ENCODE measurements around the gene ROGDI. TPM values are rescaled to one million over a fixed set of nuclear protein-coding genes. Genes with fewer than 3 reads are reported as not detected.
A peak's percentile ranks its signal among the peaks of the same experiment; 100 is the strongest.

Gene ROGDI
- total and polyA plus RNA-seq, 9 of the 15 experiments (the other 6 are each of a cell fraction or from before 2014, with no cell fraction given) = 0.97 to 37.3 (median 16.5) TPM

GRCh38 chr16:4801051-4801961, 1.1 kb downstream of the ROGDI start:
- POLR2A ChIA-PET = interaction anchor here (0.6 to 1.8 kb wide), 3 partner anchors 14 to 34 kb away, joined by 3 to 4 read pairs (median 4); partner anchors contain the start of gene ZNF500
- Histone ChIP-seq H3K9me3 (replicated peaks; ENCODE audit: control insufficient read depth, insufficient read depth, low read depth, low read length) (no peaks in the 10 kb centered on the region), H3K9ac (ENCODE audit: insufficient read depth in 1 of 2, low read depth in 2 of 2, low read length in 2 of 2) (peak overlapping the region; percentile 67 to 89), H3K27me3 (ENCODE audit: control insufficient read depth in 2 of 2, insufficient read depth in 2 of 2, low read length in 2 of 2) (no peaks in the 10 kb centered on the region), H3K79me2 (ENCODE audit: control insufficient read depth, insufficient read depth, low read length) (peaks cover 6% of the 10 kb centered on the region; the same call in 2 of the 3 replicates), H4K20me1 (replicated peaks; ENCODE audit: control insufficient read depth, insufficient read depth, low read length) (no peaks in the 10 kb centered on the region; the same call in 1 of the 2 replicates), H2AFZ (ENCODE audit: low read depth, low read length) (peak overlapping the region; percentile 91), H3K27ac (ENCODE audit: extremely low read depth, low read depth, low read length) (peak overlapping the region; percentile 78), H3K9me1 (ENCODE audit: control insufficient read depth, insufficient read depth, low read length) (no peaks in the 10 kb centered on the region), H3K4me3 (peak overlapping the region; percentile 89), H3K36me3 (ENCODE audit: control insufficient read depth, insufficient read depth, low read length) (peaks cover 36% of the 10 kb centered on the region; the same call in 2 of the 3 replicates), H3K4me2 (ENCODE audit: insufficient read depth, low read length) (peak overlapping the region; percentile 79), H3K4me1 (replicated peaks in 1 of 2; ENCODE audit: control insufficient read depth in 2 of 2, insufficient read depth in 2 of 2, low read length in 2 of 2) (peaks cover 35 to 72% of the 10 kb centered on the region in 2 experiments)
- intact Hi-C loops (cut with micrococcal nuclease) (loop anchor here (5.0 kb wide), 1 partner anchor 84 kb away; no protein-coding TSS in a partner anchor), in situ Hi-C loops (cut with MboI) (no loop called here)
- CTCF ChIA-PET (ENCODE audit: low intra/inter-chr PET ratio) = no interaction called here
- no TSS peak for BruUV-seq (replicated peaks)
- TF ChIP-seq MTF1 (CRISPR knock-in tag; IDR thresholded peaks at IDR 0.05; ENCODE audit: borderline replicate concordance) (no peak), ZNF740 (CRISPR knock-in tag; IDR thresholded peaks at IDR 0.05) (0 out of 2 replicates have a peak, but pooled peaks have one; percentile 55), ZNF740 (tag; IDR thresholded peaks at IDR 0.05) (no peak)
- DNase-seq (ENCODE audit: extremely low read depth in 1 of 4, low spot score in 3 of 4) (no peak), FAIRE-seq (no peak), ATAC-seq (no peak)
- 52% methylated on average over 21 of the region's 29 CpGs for WGBS (ENCODE audit: insufficient coverage, low coverage, missing lambda C conversion rate)

All from K562 (cell line).